ENCODE data around the gene PTPRK. TPM values are rescaled to one million over a fixed set of nuclear protein-coding genes. Genes with fewer than 3 reads are reported as not detected.

Gene PTPRK
- total RNA-seq, 4 donors from 2014 or later = 7.3 to 22.9 (median 13.0) TPM

DNA sequence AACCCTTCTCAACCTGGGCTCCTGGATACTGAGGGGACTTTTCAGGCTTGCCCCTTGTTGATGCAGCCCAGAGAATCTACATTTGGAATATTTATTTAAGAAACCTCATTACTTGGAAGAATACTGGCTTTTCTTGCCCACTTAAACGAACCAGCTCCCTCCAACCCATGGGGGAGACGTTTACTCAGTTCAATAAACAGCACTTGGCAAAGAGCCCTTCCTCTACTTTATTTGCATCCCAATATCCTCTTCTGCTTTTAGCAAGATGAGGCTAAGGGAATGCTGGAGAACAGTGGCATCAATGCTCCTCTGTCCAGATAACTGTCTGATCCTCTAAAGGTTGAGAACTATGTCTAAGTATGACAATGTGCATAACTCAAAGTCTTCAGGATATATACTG, 22.2 kb downstream of the PTPRK start:
- Histone ChIP-seq H3K27me3 (no peaks in the 10 kb centered on the region), H3K36me3 (no peaks in the 10 kb centered on the region), H3K4me1 (peaks cover 0 to 8% of the 10 kb centered on the region in 2 donors), H3K9me3 (no peaks in the 10 kb centered on the region), H3K4me3 (no peak overlapping the region), H3K27ac (no peak overlapping the region)
- in situ Hi-C loops (cut with MboI; ENCODE audit: low sequenced_read_pairs in 4 of 4) = no loop called here
- ATAC-seq = no peak
- no peak for DNase-seq
- TF ChIP-seq POLR2A (IDR thresholded peaks at IDR 0.05) = no peak
- TF ChIP-seq, protein P1, sequence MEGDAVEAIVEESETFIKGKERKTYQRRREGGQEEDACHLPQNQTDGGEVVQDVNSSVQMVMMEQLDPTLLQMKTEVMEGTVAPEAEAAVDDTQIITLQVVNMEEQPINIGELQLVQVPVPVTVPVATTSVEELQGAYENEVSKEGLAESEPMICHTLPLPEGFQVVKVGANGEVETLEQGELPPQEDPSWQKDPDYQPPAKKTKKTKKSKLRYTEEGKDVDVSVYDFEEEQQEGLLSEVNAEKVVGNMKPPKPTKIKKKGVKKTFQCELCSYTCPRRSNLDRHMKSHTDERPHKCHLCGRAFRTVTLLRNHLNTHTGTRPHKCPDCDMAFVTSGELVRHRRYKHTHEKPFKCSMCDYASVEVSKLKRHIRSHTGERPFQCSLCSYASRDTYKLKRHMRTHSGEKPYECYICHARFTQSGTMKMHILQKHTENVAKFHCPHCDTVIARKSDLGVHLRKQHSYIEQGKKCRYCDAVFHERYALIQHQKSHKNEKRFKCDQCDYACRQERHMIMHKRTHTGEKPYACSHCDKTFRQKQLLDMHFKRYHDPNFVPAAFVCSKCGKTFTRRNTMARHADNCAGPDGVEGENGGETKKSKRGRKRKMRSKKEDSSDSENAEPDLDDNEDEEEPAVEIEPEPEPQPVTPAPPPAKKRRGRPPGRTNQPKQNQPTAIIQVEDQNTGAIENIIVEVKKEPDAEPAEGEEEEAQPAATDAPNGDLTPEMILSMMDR (IDR thresholded peaks at IDR 0.05 in 4 of 5, conservative IDR thresholded peaks at IDR 0.05 in 1 of 5) = no peak
- intact Hi-C loops (cut with DNase I; ENCODE audit: low total_unique reads) = no loop called here

DNA sequence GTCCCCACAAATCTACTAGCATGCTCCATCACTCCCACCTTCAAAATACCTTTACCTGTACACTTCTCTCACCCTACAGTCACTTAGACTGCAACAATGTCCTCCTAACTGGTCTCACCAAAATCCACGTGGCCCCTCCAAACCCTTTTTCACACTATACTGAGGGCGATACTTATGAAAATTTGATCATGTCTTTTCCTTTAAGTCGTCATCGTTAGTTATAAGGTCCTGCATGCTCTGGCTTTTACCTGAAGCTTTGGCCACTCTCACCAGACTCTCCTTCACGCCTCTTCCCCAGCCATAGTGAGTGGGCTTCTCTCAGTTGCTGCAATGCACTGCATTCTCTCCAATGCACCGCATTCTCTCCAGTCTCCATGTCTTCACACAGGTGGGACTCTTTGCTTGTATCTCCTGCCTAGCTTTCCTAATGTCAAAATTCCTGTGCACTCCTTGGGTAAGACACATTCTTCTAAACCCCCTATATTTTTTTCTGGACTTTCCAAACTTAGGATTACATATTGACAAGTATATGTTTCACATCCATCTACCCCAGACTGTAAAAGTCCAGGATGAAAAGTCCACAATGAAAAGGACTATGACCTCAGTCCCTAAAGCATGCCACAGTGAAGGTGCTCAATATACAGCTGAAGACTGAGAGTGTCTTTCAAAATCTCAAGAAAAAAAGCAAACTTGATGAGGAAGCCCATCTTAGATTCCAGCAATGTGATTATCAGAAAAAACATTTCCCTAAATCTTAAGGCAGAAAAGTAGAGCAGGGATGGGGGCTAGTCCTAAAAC, 24.7 kb downstream of the PTPRK start:
- Histone ChIP-seq H3K4me3 (no peak overlapping the region), H3K36me3 (no peaks in the 10 kb centered on the region), H3K27ac (no peak overlapping the region), H3K4me1 (peaks cover 14 to 20% of the 10 kb centered on the region in 2 donors), H3K27me3 (no peaks in the 10 kb centered on the region), H3K9me3 (no peaks in the 10 kb centered on the region)
- ATAC-seq (no peak), DNase-seq (no peak)
- intact Hi-C loops (cut with DNase I; ENCODE audit: low total_unique reads) = no loop called here
- in situ Hi-C loops (cut with MboI; ENCODE audit: low sequenced_read_pairs in 4 of 4) = no loop called here
- TF ChIP-seq POLR2A (IDR thresholded peaks at IDR 0.05) = no peak
- TF ChIP-seq, protein P1 (IDR thresholded peaks at IDR 0.05 in 4 of 5, conservative IDR thresholded peaks at IDR 0.05 in 1 of 5) = no peak

DNA sequence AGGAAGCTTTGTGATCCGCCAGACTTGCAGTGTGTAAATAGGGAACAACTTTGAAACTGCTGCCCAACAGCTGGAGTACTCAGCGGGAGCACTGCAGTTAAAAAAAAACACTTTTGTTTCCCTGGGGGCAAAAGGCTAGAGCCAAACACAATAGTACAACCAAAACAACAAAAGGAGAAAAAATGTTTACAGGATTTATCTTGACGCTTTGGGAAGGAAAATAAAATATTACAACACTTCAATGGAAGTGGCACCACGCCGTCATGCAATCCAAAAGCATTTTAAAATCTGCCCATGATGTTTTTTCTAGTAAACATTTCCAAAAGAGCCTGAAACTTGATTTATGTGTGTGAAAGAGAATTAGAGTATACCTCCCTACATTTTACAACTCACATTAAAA, 26.0 kb downstream of the PTPRK start:
- Histone ChIP-seq H3K27me3 (no peaks in the 10 kb centered on the region), H3K36me3 (no peaks in the 10 kb centered on the region), H3K9me3 (no peaks in the 10 kb centered on the region), H3K4me3 (no peak overlapping the region), H3K27ac (no peak overlapping the region), H3K4me1 (peaks cover 14% of the 10 kb centered on the region in 2 donors)
- intact Hi-C loops (cut with DNase I; ENCODE audit: low total_unique reads) (loop anchor here (5.0 kb wide), 1 partner anchor 998 kb away; no protein-coding TSS in a partner anchor), in situ Hi-C loops (cut with MboI; ENCODE audit: low sequenced_read_pairs in 4 of 4) (no loop called here)
- DNase-seq (no peak), ATAC-seq (no peak)
- no peak for TF ChIP-seq POLR2A (IDR thresholded peaks at IDR 0.05)
- TF ChIP-seq, protein P1 (IDR thresholded peaks at IDR 0.05 in 4 of 5, conservative IDR thresholded peaks at IDR 0.05 in 1 of 5) = no peak

DNA sequence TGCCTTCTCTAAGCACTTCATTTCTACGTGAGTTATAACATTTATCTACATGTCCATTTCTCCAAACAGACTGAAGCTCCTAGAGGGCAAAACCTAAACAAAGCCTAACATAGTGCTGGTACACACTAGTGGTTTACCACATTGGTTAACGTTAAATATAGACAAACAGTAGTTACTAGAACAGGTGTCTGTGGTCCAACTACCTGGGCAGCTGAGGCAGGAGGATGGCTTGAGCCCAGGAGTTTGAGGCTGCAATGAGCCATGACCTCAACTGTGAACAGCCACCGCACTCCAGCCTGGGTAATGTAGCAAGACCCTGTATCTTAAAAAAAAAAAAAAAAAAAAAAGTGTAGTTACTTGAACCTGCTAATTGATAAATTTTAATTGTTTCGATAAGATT, 26.5 kb downstream of the PTPRK start:
- no peak overlapping the region for H3K4me3 ChIP-seq
- H3K27ac ChIP-seq = no peak overlapping the region
- H3K9me3 ChIP-seq = no peaks in the 10 kb centered on the region
- H3K27me3 ChIP-seq = no peaks in the 10 kb centered on the region
- H3K36me3 ChIP-seq = no peaks in the 10 kb centered on the region
- ATAC-seq = no peak
- in situ Hi-C loops (cut with MboI; ENCODE audit: low sequenced_read_pairs in 4 of 4) (no loop called here), intact Hi-C loops (cut with DNase I; ENCODE audit: low total_unique reads) (loop anchor here (5.0 kb wide), 1 partner anchor 998 kb away; no protein-coding TSS in a partner anchor)
- peaks cover 14% of the 10 kb centered on the region in 2 donors for H3K4me1 ChIP-seq
- TF ChIP-seq, protein P1 (IDR thresholded peaks at IDR 0.05 in 4 of 5, conservative IDR thresholded peaks at IDR 0.05 in 1 of 5) = no peak
- TF ChIP-seq POLR2A (IDR thresholded peaks at IDR 0.05) = no peak
- no peak for DNase-seq
